GM12801 (cell line): Measurements from ENCODE around the gene ARMC6.

Experiments used
- TF ChIP-seq, protein P1 (sequence below): IDR thresholded peaks from one replicate; pipeline ENCODE4 v1.5.1; 2011; ENCODE audit warnings: control low read depth; ENCODE audit not compliant: insufficient read length; ENCODE audit errors: extremely low read depth

The ARMC6 gene

DNA sequence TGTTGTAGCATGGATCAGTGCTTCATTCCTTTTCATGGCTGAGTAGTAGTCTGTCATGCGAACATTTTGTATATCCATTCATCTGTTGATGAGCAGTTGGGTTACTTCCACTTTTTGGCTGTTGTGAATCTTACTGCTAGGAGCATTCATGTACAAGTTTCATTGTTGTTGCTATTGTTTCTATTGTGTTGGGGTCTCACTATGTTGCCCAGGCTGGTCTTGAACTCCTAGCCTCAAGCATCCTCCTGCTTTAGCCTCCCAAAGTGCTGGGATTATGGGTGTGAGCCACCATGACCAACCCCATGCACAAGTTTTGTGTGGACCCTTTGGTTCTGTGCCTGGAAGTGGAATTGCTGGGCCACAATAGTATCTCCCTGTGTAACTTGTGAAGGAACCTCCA, 46.2 kb downstream of the ARMC6 start:
- TF ChIP-seq, protein P1, sequence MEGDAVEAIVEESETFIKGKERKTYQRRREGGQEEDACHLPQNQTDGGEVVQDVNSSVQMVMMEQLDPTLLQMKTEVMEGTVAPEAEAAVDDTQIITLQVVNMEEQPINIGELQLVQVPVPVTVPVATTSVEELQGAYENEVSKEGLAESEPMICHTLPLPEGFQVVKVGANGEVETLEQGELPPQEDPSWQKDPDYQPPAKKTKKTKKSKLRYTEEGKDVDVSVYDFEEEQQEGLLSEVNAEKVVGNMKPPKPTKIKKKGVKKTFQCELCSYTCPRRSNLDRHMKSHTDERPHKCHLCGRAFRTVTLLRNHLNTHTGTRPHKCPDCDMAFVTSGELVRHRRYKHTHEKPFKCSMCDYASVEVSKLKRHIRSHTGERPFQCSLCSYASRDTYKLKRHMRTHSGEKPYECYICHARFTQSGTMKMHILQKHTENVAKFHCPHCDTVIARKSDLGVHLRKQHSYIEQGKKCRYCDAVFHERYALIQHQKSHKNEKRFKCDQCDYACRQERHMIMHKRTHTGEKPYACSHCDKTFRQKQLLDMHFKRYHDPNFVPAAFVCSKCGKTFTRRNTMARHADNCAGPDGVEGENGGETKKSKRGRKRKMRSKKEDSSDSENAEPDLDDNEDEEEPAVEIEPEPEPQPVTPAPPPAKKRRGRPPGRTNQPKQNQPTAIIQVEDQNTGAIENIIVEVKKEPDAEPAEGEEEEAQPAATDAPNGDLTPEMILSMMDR: no peak

DNA sequence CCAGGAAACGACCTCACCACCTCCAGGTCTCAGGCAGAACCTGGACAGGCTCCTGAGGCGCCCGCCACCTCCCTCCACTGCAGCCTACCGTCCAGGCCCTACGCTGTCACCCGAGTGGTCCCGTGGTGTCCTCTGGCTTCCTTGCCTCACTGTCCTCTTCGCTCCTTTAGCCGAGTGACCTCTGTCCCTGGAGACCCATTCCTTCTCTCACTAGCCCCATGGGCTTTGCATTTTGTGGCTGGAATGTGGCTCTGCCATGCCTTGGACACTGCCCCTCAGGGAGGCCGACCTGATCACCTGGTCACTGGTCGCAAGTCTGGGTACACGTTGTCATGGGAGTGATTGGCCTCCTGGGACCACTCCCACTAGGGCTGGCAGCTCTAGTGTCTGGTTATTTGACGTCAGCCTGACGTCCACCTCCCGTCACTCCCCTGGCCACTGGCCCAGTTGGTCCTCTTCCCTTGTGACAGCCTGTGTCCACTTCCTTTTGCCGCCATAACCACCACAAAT, 48.3 kb downstream of the ARMC6 start:
- TF ChIP-seq, protein P1: no peak

DNA sequence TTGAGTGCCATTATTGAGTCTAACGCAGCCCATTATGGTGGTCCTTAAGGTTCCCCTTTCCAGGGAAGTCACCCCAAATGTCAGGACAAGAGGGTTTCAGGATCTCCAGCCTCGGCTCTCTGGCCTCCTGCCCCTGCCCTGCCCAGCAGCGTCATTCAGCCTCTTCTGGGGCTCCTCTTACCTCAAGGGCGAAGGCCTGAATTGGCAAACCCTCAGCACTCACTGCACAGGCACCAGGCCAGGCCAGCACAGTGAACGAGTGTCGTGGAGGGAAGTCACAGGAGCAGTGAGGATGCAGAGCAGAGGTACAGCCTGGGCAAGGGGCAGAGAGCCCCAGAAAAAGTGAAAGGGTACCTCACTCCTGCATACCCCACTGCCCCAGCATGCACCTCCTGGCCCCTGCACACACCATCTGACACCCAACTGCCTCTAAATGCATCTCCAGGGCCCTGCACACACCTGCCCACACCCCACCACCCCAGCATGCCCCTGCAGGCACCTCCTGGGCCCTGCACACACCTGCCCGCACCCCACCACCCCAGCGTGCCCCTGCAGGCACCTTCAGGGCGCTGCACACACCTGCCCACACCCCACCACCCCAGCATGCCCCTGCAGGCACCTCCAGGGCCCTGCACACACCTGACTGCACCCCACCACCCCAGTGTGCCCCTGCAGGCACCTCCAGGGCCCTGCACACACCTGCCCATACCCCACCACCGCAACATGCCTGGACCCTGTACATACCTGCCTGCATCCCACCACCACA, 50.2 kb downstream of the ARMC6 start:
- TF ChIP-seq, protein P1: no peak

DNA sequence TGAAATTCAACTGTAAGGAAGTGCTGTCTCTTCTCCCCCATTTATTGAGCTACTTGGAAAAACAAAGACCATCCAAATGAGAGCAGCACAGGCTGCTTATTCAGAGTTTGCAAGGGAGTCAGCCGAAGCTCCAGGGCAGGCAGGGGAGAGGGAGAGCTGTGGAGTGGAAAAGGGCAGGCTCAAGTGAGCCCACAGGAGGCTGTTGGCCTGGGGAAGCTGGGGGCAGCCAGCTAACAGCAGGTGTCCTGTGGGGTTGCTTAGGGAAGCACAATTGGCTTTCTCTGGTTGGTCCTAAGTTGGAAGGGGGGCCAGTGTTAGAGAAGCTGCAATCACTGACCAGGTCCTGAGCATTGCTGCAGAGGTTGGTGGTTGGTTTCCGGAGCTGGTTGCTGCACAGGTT, 54.3 kb downstream of the ARMC6 start:
- TF ChIP-seq, protein P1: no peak

DNA sequence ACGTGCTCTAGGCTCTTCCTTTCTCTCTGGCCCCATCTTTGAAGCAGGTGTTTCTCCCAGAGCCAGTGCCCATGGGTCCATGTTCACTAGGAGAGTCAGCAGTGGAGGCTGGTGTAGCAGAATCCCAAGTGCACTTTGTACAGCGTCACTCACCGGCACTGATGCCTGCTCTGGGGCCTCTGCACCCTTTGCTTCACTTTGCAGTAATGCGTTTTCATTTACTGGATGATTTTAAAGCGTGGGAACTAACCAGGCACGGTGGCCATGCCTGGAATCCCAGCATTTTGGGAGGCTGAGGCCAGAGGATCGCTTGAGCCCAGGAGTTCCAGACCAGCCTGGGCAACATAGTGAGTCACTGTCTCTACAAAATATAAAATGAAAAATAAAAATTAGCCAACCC, 61.1 kb downstream of the ARMC6 start:
- TF ChIP-seq, protein P1: no peak

DNA sequence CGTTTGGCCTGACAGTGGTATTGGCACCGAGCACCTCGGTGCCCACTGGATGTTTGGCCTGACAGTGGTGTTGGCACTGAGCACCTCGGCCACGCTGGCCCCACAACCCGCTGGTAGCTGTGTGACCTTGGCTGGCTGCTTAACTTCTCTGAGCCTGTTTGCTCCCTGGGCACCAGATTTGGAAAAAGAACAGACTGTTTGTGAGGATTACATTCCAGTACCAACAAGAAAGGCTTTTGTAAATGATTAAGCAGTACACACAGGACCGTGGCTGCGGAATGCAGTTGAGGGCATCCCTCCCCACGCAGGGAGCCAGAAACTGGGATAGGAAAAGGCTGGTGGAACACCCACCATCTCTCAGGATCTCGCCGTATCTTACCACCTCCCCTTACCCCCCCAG, 62.3 kb downstream of the ARMC6 start:
- TF ChIP-seq, protein P1: no peak

DNA sequence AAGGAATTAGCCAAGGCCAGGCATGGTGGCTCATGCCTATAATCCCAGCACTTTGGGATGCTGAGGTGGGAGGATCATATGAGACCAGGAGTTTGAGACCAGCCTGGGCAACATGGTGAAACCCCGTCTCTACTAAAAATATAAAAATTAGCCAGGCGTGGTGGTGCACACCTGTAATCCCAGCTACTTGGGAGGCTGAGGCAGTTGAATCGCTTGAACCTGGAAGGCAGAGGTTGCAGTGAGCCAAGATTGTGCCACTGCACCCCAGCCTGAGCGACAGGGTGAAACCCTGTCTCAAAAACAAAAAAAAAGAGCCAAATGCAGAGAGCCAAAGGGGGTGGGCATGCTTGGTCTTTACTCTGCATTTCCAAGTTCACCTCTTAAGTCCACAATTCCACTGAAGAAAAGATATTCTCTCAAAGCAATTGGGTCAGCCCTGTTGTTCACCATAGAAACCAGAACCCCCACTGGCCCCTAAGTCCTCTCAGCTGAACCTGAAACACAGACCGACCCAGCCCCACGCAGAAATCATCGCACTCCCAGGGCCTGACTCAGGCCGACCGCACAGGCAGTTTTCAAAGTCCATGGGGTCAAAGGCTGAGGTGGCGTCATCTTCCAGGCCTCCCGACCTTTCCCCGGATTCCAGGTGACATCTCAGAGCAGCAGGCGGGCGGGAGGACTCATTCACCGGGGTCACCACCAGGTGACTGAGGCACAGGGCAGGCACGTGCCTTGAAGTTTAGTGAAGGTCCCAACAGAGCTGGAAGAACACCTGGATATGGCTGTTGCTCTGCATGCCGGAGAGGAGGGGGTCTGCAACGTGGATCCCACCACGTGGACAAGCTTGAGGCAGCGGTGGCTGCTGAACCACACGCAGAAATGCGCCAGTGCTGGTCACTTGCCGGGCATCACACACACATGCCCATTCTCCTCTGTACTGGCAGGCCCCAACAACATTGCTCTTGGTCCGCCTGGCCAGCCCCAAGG, 63.5 kb downstream of the ARMC6 start:
- TF ChIP-seq, protein P1: no peak
